ENCODE measurements around the gene SLC35D2.

SLC35D2 gene

GRCh38 chr9:96304230-96304629, 79.3 kb downstream of the SLC35D2 start:
- no peak for TF ChIP-seq CTCF (IDR thresholded peaks at IDR 0.05; ENCODE audit: unreplicated experiment in 3 of 3)
- Mint-ChIP-seq H3K4me1 (peaks cover 6% of the 10 kb centered on the region), H3K36me3 (ENCODE audit: low read depth) (no peaks in the 10 kb centered on the region), H3K27ac (no peak overlapping the region), H3K27me3 (ENCODE audit: low read depth) (peaks cover 13% of the 10 kb centered on the region), H3K4me3 (no peak overlapping the region), H3K9me3 (no peaks in the 10 kb centered on the region)

- no peaks in the 10 kb centered on the region for H3K9me3 Mint-ChIP-seq
- peaks cover 12% of the 10 kb centered on the region for H3K27me3 Mint-ChIP-seq (ENCODE audit: low read depth)
- H3K36me3 Mint-ChIP-seq (ENCODE audit: low read depth), result no peaks in the 10 kb centered on the region
- no peak within 1 kb of the TSS for H3K4me3 Mint-ChIP-seq
- TF ChIP-seq CTCF (IDR thresholded peaks at IDR 0.05; ENCODE audit: unreplicated experiment in 3 of 3), result no peak
- no peak within 1 kb of the TSS for H3K27ac Mint-ChIP-seq
- H3K4me1 Mint-ChIP-seq, result peaks cover 6% of the 10 kb centered on the region
Measured at GRCh38 chr9:96302021-96302420, 81.5 kb downstream of the SLC35D2 start, which contains the start of gene HSD17B3. HSD17B3 (minus strand) TSS chr9:96302176; CDS start chr9:96302104, 72 bp downstream.

GRCh38 chr9:96299823-96300222, 83.7 kb downstream of the SLC35D2 start:
- Mint-ChIP-seq H3K4me1 (peaks cover 6% of the 10 kb centered on the region), H3K9me3 (no peaks in the 10 kb centered on the region), H3K36me3 (ENCODE audit: low read depth) (no peaks in the 10 kb centered on the region), H3K4me3 (no peak overlapping the region), H3K27me3 (ENCODE audit: low read depth) (peaks cover 10% of the 10 kb centered on the region), H3K27ac (no peak overlapping the region)
- TF ChIP-seq CTCF (IDR thresholded peaks at IDR 0.05; ENCODE audit: unreplicated experiment in 3 of 3), result no peak

- no peak for TF ChIP-seq CTCF (IDR thresholded peaks at IDR 0.05; ENCODE audit: unreplicated experiment in 3 of 3)
- Mint-ChIP-seq H3K27me3 (ENCODE audit: low read depth) (peaks cover 14% of the 10 kb centered on the region), H3K27ac (no peak overlapping the region), H3K36me3 (ENCODE audit: low read depth) (no peaks in the 10 kb centered on the region), H3K4me3 (no peak overlapping the region), H3K4me1 (no peaks in the 10 kb centered on the region), H3K9me3 (peaks cover 3% of the 10 kb centered on the region)
Measured at GRCh38 chr9:96294159-96294545, 89.4 kb downstream of the SLC35D2 start.

- H3K4me1 Mint-ChIP-seq, result no peaks in the 10 kb centered on the region
- H3K4me3 Mint-ChIP-seq, result no peak overlapping the region
- TF ChIP-seq CTCF (IDR thresholded peaks at IDR 0.05; ENCODE audit: unreplicated experiment in 3 of 3), result no peak
- H3K36me3 Mint-ChIP-seq (ENCODE audit: low read depth), result no peaks in the 10 kb centered on the region
- H3K27me3 Mint-ChIP-seq (ENCODE audit: low read depth), result peaks cover 11% of the 10 kb centered on the region
- H3K9me3 Mint-ChIP-seq, result peaks cover 3% of the 10 kb centered on the region
- H3K27ac Mint-ChIP-seq, result no peak overlapping the region
Measured at GRCh38 chr9:96293498-96294158, 89.9 kb downstream of the SLC35D2 start.

- H3K36me3 Mint-ChIP-seq (ENCODE audit: low read depth), result no peaks in the 10 kb centered on the region
- H3K9me3 Mint-ChIP-seq, result peaks cover 12% of the 10 kb centered on the region
- no peak for TF ChIP-seq CTCF (IDR thresholded peaks at IDR 0.05; ENCODE audit: unreplicated experiment in 3 of 3)
- H3K4me3 Mint-ChIP-seq, result no peak overlapping the region
- H3K27ac Mint-ChIP-seq, result no peak overlapping the region
- H3K27me3 Mint-ChIP-seq (ENCODE audit: low read depth), result peaks cover 3% of the 10 kb centered on the region
- no peaks in the 10 kb centered on the region for H3K4me1 Mint-ChIP-seq
Measured at GRCh38 chr9:96289392-96289791, 94.1 kb downstream of the SLC35D2 start.
